Osteocyte (in vitro differentiated cells): ENCODE results near the gene TBC1D19. TPM values are rescaled to one million over a fixed set of nuclear protein-coding genes. Genes with fewer than 3 reads are reported as not detected.

Experiments used
- DNase-seq: peaks from one replicate; pipeline ENCODE4 v3.0.0; 2021; ENCODE audit warnings: mixed read lengths; ENCODE audit not compliant: unreplicated experiment; ENCODE audit errors: extremely low spot score
- H3K27ac Mint-ChIP-seq: one replicate; pipeline ENCODE4 v1.8.0; 2021; ENCODE audit warnings: mild to moderate bottlenecking, mixed read lengths; ENCODE audit not compliant: unreplicated experiment
- H3K27me3 Mint-ChIP-seq: one replicate; pipeline ENCODE4 v1.8.0; 2021; ENCODE audit warnings: mixed read lengths; ENCODE audit not compliant: unreplicated experiment
- H3K36me3 Mint-ChIP-seq: one replicate; pipeline ENCODE4 v1.8.0; 2021; ENCODE audit warnings: mixed read lengths; ENCODE audit not compliant: unreplicated experiment
- H3K4me1 Mint-ChIP-seq: one replicate; pipeline ENCODE4 v1.8.0; 2021; ENCODE audit warnings: mixed read lengths; ENCODE audit not compliant: unreplicated experiment
- H3K4me3 Mint-ChIP-seq: one replicate; pipeline ENCODE4 v1.8.0; 2021; ENCODE audit warnings: mild to moderate bottlenecking, moderate library complexity, mixed read lengths; ENCODE audit not compliant: unreplicated experiment
- H3K9me3 Mint-ChIP-seq: one replicate; pipeline ENCODE4 v1.8.0; 2021; ENCODE audit warnings: mixed read lengths; ENCODE audit not compliant: unreplicated experiment
- CTCF ChIP-seq: fragments of 200-600 bp; sonication (generic); IDR thresholded peaks from 2 replicates; pipeline ENCODE4 v1.5.0; 2021; ENCODE audit warnings: antibody characterized with exemption, mild to moderate bottlenecking, moderate library complexity
- total RNA-seq: library from RNA; stranded (reverse); gene quantifications from 2 replicates; pipeline ENCODE4 v1.2.1, GENCODE V29; 2021

Gene TBC1D19
- total RNA-seq, 1 donor from 2014 or later: 13.5 TPM

- TF ChIP-seq CTCF: no peak
- Mint-ChIP-seq H3K36me3 (peaks cover 4% of the 10 kb centered on the region), H3K9me3 (peaks cover 8% of the 10 kb centered on the region), H3K27me3 (no peaks in the 10 kb centered on the region), H3K27ac (no peak overlapping the region), H3K4me1 (peaks cover 29% of the 10 kb centered on the region), H3K4me3 (no peak overlapping the region)
- DNase-seq: no peak
These were observed 203.0 kb downstream of the TBC1D19 start for GRCh38 chr4:26786916-26787315.

GRCh38 chr4:26787461-26788340, 203.8 kb downstream of the TBC1D19 start:
- peak; percentile 60 for DNase-seq
- peaks cover 8% of the 10 kb centered on the region for H3K9me3 Mint-ChIP-seq
- H3K4me3 Mint-ChIP-seq: peak overlapping the region; percentile 36

GRCh38 chr4:26788341-26788733, 204.5 kb downstream of the TBC1D19 start:
- no peak overlapping the region for H3K4me3 Mint-ChIP-seq
- peaks cover 4% of the 10 kb centered on the region for H3K36me3 Mint-ChIP-seq
- no peak for DNase-seq
- peaks cover 15% of the 10 kb centered on the region for H3K4me1 Mint-ChIP-seq
- no peak for TF ChIP-seq CTCF
- H3K9me3 Mint-ChIP-seq: peaks cover 8% of the 10 kb centered on the region
- H3K27me3 Mint-ChIP-seq: no peaks in the 10 kb centered on the region
- no peak overlapping the region for H3K27ac Mint-ChIP-seq

More at GRCh38 chr4:26787461-26788340, 203.8 kb downstream of the TBC1D19 start:
- Mint-ChIP-seq H3K27me3 (no peaks in the 10 kb centered on the region), H3K36me3 (peaks cover 4% of the 10 kb centered on the region), H3K4me1 (peaks cover 21% of the 10 kb centered on the region), H3K27ac (no peak overlapping the region)
- TF ChIP-seq CTCF: peak; percentile 18

- no peak overlapping the region for H3K4me3 Mint-ChIP-seq
- no peaks in the 10 kb centered on the region for H3K27me3 Mint-ChIP-seq
- DNase-seq: no peak
- peaks cover 12% of the 10 kb centered on the region for H3K4me1 Mint-ChIP-seq
- peaks cover 8% of the 10 kb centered on the region for H3K9me3 Mint-ChIP-seq
- TF ChIP-seq CTCF: no peak
- H3K36me3 Mint-ChIP-seq: peaks cover 4% of the 10 kb centered on the region
- no peak overlapping the region for H3K27ac Mint-ChIP-seq
These were observed 205.3 kb downstream of the TBC1D19 start for GRCh38 chr4:26789208-26789607.

GRCh38 chr4:26791346-26791745, 207.5 kb downstream of the TBC1D19 start:
- Mint-ChIP-seq H3K36me3 (peaks cover 4% of the 10 kb centered on the region), H3K27me3 (no peaks in the 10 kb centered on the region), H3K4me1 (peaks cover 12% of the 10 kb centered on the region), H3K9me3 (peaks cover 8% of the 10 kb centered on the region), H3K27ac (no peak overlapping the region), H3K4me3 (no peak overlapping the region)
- DNase-seq: no peak
- TF ChIP-seq CTCF: no peak
